Ishikawa (cell line): Measurements from ENCODE around the gene BHMT.

Source experiments
- CEBPB ChIP-seq: IDR thresholded peaks from 2 replicates; pipeline ENCODE4 v1.6.1; 2012
- CREB1 ChIP-seq: IDR thresholded peaks from 2 replicates; pipeline ENCODE4 v1.6.1; 2012; ENCODE audit warnings: low read depth
- EGR1 ChIP-seq: IDR thresholded peaks from 2 replicates; pipeline ENCODE4 v1.6.1; 2012
- EP300 ChIP-seq: IDR thresholded peaks from 2 replicates; pipeline ENCODE4 v1.6.1; 2012; ENCODE audit warnings: borderline replicate concordance
- FOXM1 ChIP-seq: IDR thresholded peaks from 2 replicates; pipeline ENCODE4 v1.6.1; 2012; ENCODE audit warnings: low read depth, borderline replicate concordance
- MAX ChIP-seq: IDR thresholded peaks from 2 replicates; pipeline ENCODE4 v1.6.1; 2012
- NFIC ChIP-seq: IDR thresholded peaks from 2 replicates; pipeline ENCODE4 v1.6.1; 2012
- RAD21 ChIP-seq: IDR thresholded peaks from 2 replicates; pipeline ENCODE4 v1.6.1; 2012; ENCODE audit warnings: low read depth
- REST ChIP-seq: IDR thresholded peaks from 2 replicates; pipeline ENCODE4 v1.6.1; 2012; ENCODE audit warnings: low read depth, mild to moderate bottlenecking
- TAF1 ChIP-seq: IDR thresholded peaks from 2 replicates; pipeline ENCODE4 v1.6.1; 2012; ENCODE audit warnings: low read depth, mild to moderate bottlenecking
- TCF12 ChIP-seq: IDR thresholded peaks from 2 replicates; pipeline ENCODE4 v1.6.1; 2012; ENCODE audit warnings: low read depth
- TEAD4 ChIP-seq: IDR thresholded peaks from 2 replicates; pipeline ENCODE4 v1.6.1; 2012
- USF1 ChIP-seq: IDR thresholded peaks from 2 replicates; pipeline ENCODE4 v1.6.1; 2012
- YY1 ChIP-seq: IDR thresholded peaks from 2 replicates; pipeline ENCODE4 v1.6.1; 2012; ENCODE audit warnings: low read depth
- ZBTB7A ChIP-seq: IDR thresholded peaks from 2 replicates; pipeline ENCODE4 v1.6.1; 2012; ENCODE audit warnings: low read depth

BHMT gene

GRCh38 chr5:79111960-79112702, 522 bp downstream of the BHMT start:
- TF ChIP-seq MAX (no peak), FOXM1 (no peak)

- no peak for TF ChIP-seq EP300
- no peak for TF ChIP-seq NFIC
- no peak for TF ChIP-seq TCF12
- no peak for TF ChIP-seq REST
- TF ChIP-seq TEAD4: no peak
- no peak for TF ChIP-seq ZBTB7A
- TF ChIP-seq USF1: no peak
- no peak for TF ChIP-seq MAX
- no peak for TF ChIP-seq EGR1
- no peak for TF ChIP-seq YY1
- TF ChIP-seq TAF1: no peak
- TF ChIP-seq CEBPB: no peak
Measured at GRCh38 chr5:79112703-79113058, 1.1 kb downstream of the BHMT start.

GRCh38 chr5:79119486-79119885, 7.9 kb downstream of the BHMT start:
- TF ChIP-seq EP300 (no peak), ZBTB7A (no peak), TEAD4 (no peak), RAD21 (no peak), USF1 (no peak), FOXM1 (no peak), REST (no peak), YY1 (no peak), CEBPB (no peak), EGR1 (no peak), MAX (no peak), TCF12 (no peak), TAF1 (no peak)

GRCh38 chr5:79120221-79120620, 8.6 kb downstream of the BHMT start:
- TF ChIP-seq EP300 (no peak), FOXM1 (no peak), ZBTB7A (no peak), CEBPB (no peak), USF1 (no peak), RAD21 (no peak), REST (no peak), CREB1 (no peak), MAX (no peak), NFIC (no peak), EGR1 (no peak), TAF1 (no peak), TCF12 (no peak), TEAD4 (no peak), YY1 (no peak)
